Fibroblast of pulmonary artery (primary cell): ENCODE data around the gene CHCHD3.
"Not testable (repeated sequence)": the region's sequence is repeated elsewhere in the genome, so short reads cannot be mapped to it uniquely, and the experiment has no call there.

Experiments used
- DNase-seq: peaks from one replicate; pipeline ENCODE4 v3.0.0-alpha.2; 2010; ENCODE audit warnings: low read depth
- H3K4me3 ChIP-seq: replicated peaks from 2 replicates; pipeline ENCODE4 v1.5.1; 2011; ENCODE audit warnings: low read depth, mild to moderate bottlenecking, control low read depth, low read length, moderate library complexity
- TF ChIP-seq, protein P1 (sequence below): IDR thresholded peaks from 2 replicates; pipeline ENCODE4 v1.5.1; 2011; ENCODE audit warnings: mild to moderate bottlenecking, control low read depth, low read length, inconsistent platforms; ENCODE audit errors: missing control alignments

CHCHD3 gene

DNA sequence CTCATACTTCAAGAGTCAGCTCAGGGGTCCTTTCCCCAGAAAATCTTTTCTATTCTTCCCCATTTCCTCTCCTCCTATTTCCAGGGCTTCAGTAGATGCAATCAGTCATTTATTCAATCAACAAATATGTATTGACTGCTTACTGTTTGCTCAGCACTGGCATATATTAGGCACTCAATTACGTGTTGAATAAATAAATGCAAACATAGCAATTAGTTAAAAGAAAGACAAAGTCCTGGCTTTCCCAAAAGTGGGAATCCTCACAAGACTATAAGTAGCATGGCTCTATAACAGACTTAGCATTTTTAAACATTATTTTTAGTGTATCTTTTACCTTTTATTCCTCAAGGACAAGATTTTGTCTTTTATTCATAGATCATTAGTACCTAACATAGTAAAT is 111.6 kb downstream of the CHCHD3 start:
- TF ChIP-seq, protein P1, sequence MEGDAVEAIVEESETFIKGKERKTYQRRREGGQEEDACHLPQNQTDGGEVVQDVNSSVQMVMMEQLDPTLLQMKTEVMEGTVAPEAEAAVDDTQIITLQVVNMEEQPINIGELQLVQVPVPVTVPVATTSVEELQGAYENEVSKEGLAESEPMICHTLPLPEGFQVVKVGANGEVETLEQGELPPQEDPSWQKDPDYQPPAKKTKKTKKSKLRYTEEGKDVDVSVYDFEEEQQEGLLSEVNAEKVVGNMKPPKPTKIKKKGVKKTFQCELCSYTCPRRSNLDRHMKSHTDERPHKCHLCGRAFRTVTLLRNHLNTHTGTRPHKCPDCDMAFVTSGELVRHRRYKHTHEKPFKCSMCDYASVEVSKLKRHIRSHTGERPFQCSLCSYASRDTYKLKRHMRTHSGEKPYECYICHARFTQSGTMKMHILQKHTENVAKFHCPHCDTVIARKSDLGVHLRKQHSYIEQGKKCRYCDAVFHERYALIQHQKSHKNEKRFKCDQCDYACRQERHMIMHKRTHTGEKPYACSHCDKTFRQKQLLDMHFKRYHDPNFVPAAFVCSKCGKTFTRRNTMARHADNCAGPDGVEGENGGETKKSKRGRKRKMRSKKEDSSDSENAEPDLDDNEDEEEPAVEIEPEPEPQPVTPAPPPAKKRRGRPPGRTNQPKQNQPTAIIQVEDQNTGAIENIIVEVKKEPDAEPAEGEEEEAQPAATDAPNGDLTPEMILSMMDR, result no peak
- no peak for DNase-seq
- no peak overlapping the region for H3K4me3 ChIP-seq

DNA sequence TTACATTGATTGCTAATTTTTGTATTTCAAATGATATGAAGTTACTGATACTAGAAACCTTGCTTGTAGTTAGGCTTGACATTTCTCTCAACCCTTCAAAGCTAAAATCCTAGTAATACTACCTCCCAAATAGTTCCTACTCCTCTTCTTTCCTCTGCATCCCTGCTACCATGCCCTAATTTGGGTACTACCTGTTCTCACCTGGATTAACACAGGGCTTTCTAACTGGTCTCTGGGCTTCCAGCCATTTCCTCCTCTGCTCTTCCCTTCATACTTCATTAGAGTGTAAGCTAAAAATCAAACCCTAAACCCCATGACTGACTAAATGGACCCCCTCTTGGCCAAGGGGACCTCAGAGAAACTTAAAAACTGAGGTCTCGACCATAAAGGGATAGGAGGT is 112.4 kb downstream of the CHCHD3 start:
- no peak overlapping the region for H3K4me3 ChIP-seq
- TF ChIP-seq, protein P1, result no peak
- DNase-seq, result no peak

DNA sequence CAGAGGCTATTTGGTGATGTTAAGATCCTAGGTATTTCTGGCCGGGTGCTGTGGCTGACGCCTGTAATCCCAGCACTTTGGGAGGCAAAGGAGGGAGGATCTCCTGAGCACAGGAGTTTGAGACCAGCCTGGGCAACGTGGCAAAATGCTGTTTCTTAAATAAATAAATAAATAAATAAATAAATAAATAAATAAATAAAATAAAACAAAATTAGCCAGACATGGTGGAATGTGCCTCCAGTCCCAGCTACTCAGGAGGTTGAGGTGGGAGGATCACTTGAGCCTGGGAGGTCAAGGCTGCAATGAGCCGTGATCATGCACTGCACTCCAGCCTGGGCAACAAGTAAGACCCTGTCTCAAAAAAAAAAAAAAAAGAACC is 114.4 kb downstream of the CHCHD3 start:
- H3K4me3 ChIP-seq, DNase-seq: not testable (repeated sequence)

DNA sequence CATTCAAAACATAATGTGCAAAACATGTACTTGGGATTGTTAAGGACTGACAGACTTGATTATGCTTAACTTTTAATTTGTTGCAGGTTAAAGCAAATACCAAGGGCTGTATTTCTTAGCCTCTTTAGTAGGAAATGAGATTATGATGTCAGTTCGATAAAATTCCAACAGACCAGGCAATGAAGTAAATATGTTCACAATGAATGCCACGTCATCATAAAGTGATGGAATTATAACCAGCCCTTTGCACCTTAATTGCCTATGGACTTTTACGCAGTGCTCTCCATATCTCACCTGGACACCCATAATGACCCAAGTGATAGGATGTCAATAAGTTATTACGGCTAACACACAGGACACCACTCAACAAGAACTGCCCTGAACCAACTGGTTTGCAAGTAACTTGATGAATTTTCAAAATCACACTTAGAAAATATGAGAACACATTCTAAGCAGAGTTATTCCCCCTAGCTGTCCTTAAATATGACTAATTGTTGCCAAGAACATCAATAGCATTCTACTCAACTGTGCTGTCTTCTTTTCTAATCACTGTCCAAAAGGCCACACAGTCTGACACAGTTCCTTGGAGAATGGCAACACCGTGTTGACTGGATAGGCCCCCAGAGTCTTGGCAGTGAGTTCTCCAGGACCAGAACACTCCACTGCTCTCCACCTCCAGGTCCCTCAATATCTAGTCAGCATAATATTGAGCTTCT is 115.0 kb downstream of the CHCHD3 start:
- TF ChIP-seq, protein P1, result no peak
- H3K4me3 ChIP-seq, result no peak overlapping the region
- no peak for DNase-seq

DNA sequence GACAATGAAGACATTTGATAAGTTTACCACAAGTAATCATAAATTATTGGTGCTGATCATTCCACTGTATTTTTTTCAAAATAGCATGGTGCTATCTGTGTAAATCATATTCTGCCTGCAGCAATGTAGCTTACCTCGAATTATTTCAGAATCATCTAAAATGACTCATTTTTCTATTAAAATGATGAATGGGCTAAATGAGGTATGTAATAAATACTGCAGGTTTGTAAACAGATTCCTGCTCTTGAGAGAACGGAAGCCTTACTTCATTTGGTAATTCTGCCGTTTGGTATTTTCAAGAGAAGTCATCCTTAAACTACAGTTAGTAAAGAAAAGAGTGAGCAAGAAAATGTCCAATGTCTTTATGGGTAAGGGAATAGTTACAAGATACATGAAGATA is 115.9 kb downstream of the CHCHD3 start:
- TF ChIP-seq, protein P1, result no peak
- DNase-seq, result no peak
- no peak overlapping the region for H3K4me3 ChIP-seq

DNA sequence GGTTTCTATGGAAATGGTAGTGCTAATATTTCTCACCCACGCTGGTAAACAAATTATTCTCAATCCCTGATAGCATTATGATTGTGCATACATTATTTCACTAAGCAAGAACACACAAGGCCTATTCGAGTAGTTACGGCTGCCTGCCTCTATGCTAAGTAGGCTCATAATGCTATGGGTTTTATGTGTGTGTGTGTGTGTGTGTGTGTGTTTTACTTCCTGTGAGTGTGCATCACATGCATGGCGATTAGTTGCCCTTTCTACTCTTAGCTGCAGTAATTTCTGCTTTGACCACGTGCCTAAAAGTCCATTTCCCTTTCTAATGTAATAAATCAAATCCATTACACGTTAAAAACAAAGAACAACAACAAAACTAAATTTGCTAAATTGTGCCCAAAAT is 117.0 kb downstream of the CHCHD3 start:
- DNase-seq, result no peak
- TF ChIP-seq, protein P1, result no peak
- no peak overlapping the region for H3K4me3 ChIP-seq

DNA sequence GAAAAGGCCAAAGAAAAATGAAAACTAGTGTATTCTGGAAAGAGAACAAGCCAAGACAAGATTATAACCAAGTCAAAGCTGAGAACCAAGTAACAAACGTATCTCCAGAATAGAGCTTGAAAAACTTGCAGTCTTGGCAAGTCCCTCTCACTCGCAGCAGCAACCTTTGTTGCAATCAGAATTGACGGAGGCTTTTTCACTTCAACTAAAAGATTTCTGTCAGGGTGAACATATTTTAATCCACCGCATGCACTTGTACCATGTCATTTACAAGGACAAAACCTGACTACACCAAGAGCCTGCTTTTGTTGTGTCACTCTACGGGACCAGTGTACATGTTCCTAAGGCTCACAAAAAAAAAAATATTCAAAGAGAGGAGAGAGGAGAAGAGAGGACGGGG is 122.0 kb downstream of the CHCHD3 start:
- TF ChIP-seq, protein P1, result no peak
- no peak for DNase-seq
- no peak overlapping the region for H3K4me3 ChIP-seq
